LNCaP clone FGC (cell line): Measurements from ENCODE around the gene HIPK2.

ENCODE experiments used
- DNase-seq: peaks from one replicate; pipeline ENCODE4 v3.0.0-alpha.2; 2011; ENCODE audit warnings: low read depth
- H3K4me3 ChIP-seq: 2 replicates; pipeline ENCODE4 v1.5.1; 2011; ENCODE audit warnings: mild to moderate bottlenecking, low read depth, low read length, control low read depth
- CTCF ChIP-seq: IDR thresholded peaks from 2 replicates; pipeline ENCODE4 v1.5.1; 2012; ENCODE audit warnings: mild to moderate bottlenecking; ENCODE audit not compliant: control insufficient read depth, insufficient read depth; ENCODE audit errors: extremely low read depth

Gene HIPK2

DNA sequence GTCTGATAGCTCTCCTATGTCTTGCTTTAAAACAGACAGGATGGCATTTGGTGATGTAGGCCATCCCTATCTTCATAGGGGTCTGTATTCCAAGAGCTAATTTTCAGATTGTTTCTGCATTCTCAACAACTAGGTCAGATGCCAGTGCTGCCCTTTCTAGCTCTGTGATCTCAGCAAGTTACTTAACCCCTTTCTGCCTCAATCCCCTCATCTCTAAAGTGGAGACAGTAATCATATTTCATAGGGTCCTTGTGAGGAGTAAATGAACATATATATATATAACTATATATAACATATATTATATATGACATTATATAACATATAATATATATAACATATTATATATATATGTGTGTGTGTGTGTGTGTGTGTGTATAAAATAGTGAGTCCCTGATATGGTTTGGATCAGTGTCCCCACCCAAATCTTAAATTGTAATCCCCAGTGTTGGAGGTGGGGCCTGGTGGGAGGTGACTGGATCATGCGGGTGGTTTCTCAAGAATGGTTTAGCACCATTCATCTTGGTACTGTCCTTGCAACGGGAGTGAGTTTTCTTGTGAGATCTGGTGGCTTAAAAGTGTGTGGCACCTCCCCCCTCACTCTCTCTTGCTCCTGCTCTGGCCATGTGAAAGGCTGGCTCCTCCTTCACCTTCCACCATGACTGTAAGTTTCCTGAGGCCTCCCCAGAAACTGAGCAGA is 45.2 kb downstream of the HIPK2 start:
- H3K4me3 ChIP-seq: no peak overlapping the region
- TF ChIP-seq CTCF: no peak
- no peak for DNase-seq

DNA sequence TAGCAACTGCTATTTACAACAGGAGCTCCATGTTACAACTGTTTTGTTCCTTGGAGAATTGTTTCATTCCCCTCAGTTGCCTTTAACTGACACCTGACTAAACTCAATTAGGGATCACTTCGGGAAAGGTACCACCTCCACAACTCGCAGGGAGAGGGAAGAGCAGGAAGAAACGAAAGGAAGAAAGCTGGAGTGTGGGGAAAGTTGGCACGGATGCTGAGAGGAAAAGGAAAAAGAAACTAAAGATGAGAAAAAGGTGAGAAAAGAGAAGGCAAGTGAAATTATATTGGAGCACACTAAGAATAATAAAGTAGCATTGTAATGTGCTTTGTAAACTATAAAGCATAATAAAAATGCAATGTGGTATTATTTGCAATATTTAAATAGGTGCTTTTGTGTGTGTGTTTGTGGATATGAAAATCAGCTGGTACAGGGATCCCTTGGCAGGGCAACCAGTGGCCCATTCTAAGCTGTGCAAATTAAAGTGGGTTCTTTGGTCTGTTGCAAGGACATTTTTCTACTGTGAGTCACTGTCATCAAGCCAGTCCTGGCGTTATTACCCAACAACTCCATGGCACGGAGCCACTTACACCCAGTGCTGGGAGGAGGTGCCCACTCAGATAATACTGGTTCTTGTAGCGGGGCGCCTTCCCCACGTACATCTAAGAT is 45.9 kb downstream of the HIPK2 start:
- H3K4me3 ChIP-seq: peak overlapping the region; percentile 7; the same call in 1 of the 2 replicates
- DNase-seq: no peak
- TF ChIP-seq CTCF: no peak

DNA sequence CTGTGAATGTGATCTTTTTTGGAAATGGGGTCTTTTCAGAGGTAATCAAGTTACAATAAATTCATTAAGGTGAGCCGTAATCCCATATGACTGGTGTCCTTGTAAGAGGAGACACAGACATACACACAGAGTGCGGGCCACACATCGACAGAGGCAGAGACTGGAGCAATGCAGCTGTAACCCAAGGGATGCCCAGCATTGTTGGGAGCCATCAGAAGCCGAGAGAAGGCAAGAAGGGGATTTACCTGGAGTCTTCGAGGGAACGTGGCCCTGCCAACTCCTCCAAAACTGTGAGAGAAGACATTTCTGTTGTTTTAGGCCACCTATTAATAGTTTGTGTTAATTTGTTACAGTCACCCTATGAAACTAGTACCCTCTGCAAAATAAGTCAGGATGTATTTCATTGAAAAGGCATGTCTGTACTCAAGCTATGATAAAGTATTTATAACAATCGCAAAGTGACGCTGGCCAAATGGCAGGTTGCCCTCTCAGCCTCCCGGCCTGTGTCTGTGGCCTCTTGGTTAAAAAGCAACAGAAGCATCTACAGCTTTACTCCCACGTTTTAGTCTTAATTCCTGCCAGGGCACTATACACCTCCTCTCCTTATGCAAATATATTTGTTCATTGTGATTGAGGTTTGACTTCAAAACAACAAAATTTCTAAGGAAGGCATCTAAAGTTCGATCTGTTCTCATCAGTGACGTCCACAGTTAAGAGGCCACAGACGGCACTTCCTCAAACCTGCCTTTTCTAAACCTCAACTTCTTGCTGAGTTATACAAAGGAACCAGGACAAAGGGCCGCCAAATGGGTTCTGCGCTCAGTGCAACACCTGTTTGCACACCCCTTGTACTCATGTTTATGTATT is 46.8 kb downstream of the HIPK2 start:
- TF ChIP-seq CTCF: no peak
- no peak for DNase-seq
- no peak overlapping the region for H3K4me3 ChIP-seq

DNA sequence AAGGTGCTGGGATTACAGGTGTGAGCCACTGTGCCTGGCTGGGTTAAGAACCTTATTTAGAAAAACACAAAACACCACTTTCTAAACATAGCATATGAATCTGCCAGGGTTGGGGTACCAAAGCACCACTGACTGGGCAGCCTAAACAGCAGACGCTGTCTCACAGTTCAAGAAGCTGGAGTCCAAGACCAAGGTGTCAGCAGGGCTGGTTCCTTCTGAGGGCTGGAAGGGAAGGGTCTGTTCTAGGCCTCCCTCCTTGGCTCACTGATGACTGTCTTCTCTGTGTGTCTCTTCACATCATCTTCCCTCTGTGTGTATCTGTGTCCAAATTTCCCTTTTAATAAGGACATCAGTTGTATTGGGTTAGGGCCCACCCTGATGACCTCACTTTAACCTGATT is 49.6 kb downstream of the HIPK2 start:
- no peak for TF ChIP-seq CTCF
- no peak for DNase-seq
- no peak overlapping the region for H3K4me3 ChIP-seq

DNA sequence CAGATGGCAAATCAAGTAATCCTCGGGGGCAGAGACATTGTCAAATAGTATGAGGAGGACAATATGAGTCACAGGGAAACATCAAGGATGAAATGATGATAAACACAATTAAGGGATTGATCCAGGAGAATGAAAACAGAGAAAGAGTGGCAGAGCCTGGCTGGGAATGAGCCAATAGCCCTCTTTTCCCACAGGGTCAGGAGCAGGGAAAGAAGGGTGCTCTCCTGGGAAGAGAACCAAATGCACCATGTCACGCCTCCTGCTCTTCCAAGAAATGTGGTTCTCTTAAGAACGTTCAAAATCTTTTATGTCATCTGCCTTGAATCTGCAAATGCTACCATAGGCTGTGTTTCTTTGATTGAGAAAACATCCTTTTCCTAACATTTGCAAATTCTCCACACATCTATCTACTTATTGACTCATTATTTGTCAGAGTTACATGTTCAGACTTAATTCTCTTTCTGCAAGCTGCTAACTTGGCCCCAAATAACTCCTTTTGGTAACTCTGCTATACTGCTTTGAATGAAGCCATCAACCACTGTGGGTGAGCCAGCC is 50.6 kb downstream of the HIPK2 start:
- no peak for TF ChIP-seq CTCF
- no peak overlapping the region for H3K4me3 ChIP-seq
- no peak for DNase-seq

GRCh38 chr7:139726485-139726869 is 51.3 kb downstream of the HIPK2 start:
- no peak overlapping the region for H3K4me3 ChIP-seq
- TF ChIP-seq CTCF: no peak
- no peak for DNase-seq
